GM19035 (cell line): ENCODE data around the gene BZW2.
A peak's percentile ranks its signal among the peaks of the same experiment; 100 is the strongest.
"Not testable (repeated sequence)": the region's sequence is repeated elsewhere in the genome, so short reads cannot be mapped to it uniquely, and the experiment has no call there.

Experiments
- ATAC-seq: cut with Tn5 transposase; IDR thresholded peaks from one replicate; pipeline ENCODE4 v1.9.1; 2021; ENCODE audit not compliant: unreplicated experiment

BZW2 gene

DNA sequence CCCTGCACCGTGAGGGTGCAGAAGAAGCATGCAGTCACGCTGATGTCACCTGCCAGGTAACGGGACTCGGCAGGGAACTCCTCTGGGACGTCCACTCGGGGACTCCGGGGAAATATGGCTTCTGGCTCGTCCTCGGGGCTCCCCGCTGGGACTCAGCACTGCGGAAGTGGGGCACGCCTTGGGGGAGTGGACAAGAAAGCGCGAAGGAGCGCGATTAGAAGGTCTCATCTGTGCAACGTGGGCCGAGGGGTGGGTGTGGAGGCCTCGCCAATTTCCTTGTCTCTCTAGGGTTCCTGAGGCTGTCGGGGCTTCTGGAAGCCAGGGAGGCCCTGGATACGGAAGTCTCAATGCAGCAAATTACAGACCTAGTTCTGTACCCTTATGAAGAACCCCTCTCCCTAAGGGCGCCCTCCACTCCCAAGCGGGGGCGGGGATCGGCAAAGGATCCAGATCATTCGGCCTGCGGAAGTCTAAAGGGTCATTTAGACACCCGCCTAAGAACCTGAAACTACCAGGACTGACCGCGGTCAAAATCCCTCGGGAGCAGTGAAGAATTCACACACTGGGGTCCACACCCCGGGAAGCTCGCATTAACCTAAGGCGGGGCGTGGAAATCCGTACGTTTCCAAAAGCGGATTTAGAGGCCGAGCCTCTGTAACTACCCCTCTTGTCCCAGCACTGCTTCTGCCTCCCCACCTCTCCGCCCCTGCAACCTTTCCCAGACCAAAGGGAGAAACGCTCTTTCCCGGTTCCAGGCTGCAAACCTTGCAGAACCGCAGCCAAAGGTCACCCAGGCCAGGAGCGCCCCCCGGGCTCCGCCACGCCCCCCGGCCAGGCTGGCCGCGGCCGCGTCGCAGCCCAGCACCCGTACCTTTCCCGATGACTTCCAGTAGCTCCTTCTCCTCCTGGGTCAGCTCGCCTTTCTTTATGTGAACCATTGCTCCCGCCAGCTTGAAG, 1.1 kb upstream of the BZW2 start:
- ATAC-seq, result peak; percentile 10

DNA sequence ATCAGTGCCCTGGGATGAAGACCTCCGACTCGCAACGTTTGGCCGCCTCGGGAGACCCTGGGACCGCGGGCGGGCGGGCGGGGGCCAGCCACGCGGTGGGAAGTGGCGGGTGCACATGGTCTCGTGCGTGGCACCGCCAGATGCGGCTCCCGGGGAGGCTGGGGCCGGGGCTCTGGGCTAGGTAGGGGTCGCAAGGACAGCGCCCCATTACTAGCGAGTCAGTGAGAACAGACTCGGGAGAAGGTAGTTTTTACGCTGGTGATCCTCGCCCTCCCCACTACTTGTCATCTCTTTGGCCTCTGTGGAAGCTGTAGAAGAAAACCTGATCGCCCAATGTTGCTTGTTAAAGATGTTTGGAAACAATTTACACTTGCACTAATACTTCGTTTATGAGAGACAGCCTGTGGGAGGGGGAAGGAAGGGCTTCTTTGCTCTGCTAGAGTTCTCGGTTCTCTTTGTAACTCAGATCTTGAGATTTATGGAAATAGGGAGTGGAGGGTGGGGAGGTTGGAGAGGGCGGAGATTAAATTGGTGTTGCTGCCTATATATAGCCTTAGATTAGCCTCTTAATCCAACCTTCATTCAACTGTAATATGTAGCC, 591 bp downstream of the BZW2 start:
- peak; percentile 1 for ATAC-seq

DNA sequence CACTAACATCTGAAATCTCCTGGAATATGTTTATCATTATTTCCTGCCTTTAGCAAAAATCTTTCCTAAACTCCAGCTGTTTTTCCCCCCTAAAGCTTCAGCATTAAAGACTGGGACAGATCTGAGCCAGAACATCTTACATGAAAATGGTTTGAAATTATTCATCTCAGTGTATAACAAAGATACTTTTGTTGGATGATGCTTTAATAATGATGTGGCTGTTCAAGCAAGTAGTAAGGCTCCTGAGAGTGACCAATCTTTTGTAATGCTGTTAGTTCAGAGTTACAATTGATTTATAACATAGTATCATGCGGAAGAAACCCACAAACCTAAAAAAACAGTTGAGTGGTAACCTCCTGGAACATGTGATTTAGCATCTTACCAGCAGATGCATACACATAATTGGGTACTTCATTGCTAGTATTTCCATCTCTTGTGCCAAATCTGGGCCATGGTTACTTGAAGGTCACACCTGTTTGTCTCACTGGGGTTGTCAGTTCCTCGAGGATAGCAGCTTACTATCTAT, 1.5 kb downstream of the BZW2 start:
- ATAC-seq, result no peak

DNA sequence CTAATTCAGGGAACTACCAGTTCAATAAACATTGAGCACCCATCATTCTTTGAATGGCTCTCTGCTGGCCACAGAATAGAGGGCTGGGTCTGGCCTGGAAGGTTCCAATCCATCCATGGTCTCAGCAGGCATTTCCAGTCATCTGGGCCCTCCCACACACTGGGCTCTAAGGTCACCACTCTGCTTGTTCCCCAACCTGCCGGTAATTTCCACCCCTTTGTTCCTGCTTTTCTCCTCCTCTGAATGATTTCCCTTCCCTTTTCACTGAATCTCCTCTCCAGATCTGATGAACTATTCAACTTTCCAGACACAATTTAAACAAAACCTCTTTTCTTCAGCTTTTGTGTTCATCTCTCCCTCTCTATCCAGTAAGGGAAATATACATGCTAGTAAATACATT, 2.6 kb downstream of the BZW2 start:
- ATAC-seq, result no peak

DNA sequence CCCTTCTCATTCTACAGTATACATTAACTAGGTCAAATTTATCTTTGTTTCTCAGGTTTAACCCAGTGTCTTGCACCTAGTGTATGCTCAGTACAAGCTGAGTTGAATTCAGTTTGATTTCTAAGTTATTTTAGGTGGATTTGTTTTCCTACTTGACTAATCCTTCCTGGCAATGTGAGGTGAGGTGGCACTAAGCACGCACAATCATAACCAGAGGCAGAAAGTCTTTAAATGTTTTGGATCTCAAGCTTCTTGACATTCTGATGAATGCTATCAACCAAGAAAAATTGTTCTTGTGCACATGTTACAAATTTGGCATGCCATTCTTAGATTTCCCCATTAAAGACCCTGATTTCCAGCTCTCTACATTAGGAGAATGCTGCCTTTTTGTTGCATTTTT, 3.2 kb downstream of the BZW2 start:
- ATAC-seq, result no peak

DNA sequence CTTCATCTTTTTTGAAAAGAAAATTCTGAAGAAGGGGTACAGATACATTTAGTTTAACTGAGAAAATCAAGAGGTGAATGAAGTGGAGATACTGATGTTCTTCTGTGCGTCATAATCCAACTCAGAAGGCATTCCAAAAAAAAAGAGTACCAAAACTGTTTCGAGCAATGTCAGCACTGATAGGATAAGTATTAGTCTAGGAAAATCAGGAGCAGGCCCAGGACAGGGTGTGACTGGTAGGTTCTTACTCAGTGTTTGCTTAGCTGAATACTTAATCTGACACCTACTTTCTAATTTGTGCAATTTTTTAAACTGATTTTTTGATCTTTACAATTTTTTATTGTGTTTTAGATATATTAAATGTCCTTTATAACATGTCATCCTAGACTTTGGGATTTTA, 4.3 kb downstream of the BZW2 start:
- ATAC-seq, result no peak

DNA sequence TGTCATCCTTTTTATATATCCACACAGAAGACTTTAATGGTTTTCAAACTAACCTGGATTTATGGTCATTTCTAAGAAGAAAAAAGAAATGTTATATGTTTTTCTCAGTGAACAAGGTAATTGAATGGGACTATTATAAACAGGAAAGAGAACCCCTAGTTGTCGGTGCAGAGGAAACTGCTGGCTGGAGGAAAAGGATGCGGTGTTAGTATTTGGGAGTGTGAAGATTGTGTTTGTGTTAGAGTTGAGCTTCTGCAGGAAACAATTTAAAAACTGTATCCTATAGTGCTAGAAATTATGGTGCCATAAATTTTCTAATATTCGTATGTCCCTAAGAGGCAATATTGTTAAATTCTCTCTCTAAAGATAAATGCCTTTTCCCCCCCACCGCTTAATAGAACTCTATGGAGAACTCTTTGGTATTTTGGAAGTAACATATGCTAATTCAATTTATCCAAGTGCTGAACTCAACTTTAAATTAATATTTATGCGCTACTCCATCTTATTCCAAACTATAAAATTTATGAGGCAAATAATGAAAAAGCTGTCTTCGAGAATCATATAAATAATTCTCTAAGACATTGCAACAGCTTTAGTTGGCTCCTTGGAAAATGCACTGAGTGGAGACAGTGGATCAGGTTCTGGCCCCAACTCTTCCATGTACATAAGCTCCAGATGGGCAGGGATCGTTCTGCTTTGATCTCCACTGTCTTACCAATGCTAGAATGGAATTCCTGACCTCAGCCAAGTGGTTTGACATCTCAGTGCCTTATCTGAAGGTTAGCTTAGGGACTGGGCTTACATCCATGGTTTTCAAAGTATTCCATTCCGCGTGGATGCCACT, 5.6 kb downstream of the BZW2 start:
- ATAC-seq, result no peak

DNA sequence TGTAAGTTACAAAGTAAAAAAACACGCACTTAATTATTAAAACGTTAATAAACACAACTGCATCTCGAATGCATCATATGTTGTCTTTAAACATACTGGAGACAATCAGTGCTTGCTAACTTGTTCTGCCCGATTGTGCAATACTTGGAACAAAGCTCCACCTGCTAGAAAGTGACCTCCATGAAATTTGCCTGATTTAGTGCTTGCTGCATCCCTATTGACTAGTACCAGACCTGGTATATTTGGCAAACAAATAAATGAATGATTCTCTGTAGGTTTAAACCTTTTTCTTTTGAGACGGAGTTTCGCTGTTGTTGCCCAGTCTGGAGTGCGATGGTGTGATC, 6.2 kb downstream of the BZW2 start:
- ATAC-seq, result no peak

DNA sequence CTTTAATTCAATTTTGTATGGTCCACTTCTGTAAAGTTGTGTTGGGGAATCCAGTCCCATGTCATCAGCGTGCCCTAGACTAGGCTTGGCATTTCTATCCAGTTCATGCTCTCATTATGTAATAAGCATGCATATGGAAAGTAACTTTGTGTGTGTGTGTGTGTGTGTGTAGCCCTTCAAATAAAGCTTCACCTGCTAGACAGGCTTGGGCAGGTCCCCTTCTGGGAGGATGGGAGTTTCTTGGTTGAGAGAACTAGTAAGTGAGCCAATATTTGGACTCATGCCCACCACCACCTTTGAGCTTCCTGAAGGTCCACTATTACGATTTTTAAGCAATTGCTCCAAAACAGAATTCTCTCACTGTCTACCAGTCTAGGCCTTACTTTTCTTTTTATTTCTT, 6.9 kb downstream of the BZW2 start:
- no peak for ATAC-seq

DNA sequence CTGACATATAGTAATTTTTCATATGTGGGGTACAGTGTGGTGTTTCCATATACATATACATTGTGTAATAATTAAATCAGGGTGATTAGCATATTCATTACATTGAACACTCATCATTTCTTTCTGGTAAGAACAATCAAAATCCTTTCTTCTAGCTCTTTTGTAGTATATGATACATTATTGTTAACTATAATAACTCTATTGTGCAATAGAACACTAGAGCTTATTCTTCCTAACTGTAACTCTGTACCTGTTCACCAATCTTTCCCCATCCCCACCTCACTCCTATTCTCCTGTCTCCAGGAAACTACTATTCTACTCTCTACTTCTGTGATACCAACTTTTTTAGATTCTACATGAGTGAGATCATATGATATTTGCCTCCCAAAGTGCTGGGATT, 9.4 kb downstream of the BZW2 start:
- no peak for ATAC-seq

DNA sequence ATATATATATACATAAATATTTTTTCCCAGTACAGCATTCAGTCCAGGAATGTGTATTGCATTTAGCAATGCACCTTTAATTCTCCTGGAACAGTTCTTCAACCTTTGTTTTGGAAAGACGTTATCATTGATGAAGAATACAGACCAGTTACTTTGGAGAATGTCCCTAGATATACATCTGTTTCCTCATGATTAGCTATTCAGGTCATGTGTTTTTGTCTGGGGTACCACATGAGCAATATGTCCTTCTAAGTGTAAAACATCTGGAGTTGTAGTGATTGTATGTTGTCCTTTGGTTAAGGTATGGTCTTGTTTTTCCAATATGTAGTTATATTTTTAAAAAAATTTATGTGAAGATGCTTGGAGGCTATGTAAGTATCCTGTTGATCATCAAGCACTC, 10.2 kb downstream of the BZW2 start:
- ATAC-seq, result no peak

DNA sequence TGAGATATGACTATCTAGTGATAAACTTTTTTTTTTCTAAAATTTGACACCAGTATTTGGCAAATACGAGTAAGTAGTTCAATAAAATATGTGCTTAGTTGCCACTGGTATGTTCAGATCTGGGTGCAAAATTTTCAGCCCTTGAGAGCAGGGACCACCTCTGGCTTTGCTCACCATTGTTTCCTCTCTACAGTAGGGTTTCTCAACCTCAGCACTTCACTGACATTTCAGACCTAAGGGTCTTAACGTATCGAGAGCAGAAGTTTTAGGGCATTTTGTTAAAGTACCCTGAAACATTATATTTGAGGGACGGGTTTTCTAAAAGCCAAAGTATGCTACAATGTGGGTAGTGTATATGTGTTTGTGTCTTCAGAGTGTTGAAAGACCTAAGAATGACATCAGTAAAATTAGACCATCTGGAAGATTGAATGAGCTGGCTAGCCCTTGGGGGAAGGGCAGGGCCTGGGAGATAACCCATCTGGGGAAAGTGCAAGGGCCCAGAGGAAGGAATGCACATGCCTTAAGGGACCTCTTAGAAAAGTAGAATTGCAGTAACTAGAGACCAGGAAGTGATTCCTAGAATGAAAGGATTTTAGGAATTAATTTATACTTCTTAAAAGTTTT, 11.8 kb downstream of the BZW2 start:
- no peak for ATAC-seq

DNA sequence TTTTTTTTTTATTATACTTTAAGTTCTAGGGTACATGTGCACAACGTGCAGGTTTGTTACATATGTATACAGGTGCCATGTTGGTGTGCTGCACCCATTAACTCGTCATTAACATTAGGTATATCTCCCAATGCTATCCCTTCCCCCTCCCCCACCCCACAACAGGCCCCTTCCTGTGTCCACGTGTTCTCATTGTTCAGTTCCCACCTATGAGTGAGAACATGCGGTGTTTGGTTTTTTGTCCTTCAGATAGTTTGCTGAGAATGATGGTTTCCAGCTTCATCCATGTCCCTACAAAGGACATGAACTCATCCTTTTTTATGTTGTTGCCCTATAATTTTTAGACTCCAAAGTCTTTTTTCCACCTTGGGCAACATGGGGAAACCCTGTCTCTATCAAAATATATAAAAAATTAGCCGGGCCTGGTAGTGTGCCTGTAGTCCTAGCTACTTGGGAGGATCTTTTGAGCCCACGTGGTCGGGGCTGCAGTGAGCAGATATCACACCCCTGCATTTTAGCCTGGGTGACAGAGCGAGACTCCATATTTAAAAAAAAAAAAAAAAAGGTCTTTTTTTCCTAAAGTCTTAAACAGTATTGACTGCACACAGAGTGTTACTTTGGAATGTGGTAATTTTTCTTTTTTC, 14.0 kb downstream of the BZW2 start:
- not testable (repeated sequence) for ATAC-seq

DNA sequence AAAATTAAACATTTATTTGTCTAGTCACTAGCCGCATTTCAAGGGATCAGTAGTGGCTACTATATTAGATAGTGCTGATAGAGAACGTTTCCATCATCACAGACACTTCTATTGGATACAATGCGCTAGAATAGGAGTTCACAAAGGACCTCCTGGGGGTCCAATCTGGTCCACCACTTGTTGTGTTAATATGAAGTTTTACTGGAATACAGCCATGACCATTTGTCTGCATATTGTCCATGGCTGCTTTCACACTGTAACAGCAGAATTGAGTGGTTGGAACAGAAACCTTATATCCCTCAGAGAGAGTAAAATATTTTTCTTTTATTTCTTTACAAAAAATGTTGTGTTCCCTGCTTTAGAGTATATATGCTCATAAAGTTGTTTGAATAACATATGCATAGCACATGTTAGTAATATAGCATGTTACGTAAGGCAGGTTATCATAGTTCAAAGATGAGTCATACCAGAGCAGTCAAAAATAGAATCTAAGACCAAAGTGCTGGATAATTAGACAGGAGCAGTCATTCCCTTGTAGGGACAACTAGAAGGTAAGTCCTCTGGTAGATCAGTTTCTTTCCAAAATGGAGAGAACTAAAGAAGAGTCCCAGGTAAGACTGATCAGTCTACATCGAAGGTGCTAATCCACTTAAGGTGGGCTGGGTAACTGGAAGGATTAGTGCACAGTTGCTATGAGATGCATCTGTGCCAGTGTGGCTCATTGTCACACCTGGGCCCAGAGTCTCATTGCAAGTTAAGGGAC, 14.9 kb downstream of the BZW2 start:
- no peak for ATAC-seq

DNA sequence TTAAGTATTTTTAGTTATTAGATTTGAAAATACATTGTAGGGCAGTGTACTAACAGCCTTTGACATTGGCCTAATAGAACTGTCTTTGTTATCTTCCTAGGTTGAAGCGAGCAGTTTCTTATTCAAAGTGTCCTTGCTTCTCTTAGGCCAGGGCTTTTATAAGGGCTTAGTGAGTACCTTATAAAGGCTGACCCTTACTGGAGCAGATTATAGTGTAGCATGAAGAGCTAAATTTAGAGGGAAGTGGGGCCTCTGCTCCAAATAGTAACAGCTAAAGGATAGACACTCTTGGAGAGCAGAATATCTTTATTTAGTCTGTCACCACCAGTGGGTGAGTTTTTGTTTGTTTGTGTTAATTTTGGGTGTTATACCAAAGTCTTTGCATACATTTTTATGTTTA, 15.9 kb downstream of the BZW2 start:
- no peak for ATAC-seq

DNA sequence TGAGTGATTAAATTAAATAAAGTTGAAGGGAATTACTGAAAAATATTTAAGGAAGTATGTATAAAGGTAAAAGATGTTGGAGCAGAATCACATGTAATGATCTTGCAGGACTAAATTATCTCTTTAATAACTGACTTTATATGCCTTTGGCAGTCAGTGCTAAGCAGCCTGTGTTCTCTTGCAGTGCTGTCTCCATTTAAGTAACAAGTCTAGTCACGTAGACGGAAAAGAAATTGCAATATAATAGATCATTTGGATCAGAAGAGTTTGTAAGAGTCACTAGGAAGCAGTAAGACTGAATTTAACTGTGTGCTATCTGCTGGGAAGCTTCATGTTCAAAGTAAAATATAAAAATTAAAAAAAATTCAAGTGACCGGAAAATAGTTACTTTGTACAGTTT, 21.4 kb downstream of the BZW2 start:
- ATAC-seq, result no peak

DNA sequence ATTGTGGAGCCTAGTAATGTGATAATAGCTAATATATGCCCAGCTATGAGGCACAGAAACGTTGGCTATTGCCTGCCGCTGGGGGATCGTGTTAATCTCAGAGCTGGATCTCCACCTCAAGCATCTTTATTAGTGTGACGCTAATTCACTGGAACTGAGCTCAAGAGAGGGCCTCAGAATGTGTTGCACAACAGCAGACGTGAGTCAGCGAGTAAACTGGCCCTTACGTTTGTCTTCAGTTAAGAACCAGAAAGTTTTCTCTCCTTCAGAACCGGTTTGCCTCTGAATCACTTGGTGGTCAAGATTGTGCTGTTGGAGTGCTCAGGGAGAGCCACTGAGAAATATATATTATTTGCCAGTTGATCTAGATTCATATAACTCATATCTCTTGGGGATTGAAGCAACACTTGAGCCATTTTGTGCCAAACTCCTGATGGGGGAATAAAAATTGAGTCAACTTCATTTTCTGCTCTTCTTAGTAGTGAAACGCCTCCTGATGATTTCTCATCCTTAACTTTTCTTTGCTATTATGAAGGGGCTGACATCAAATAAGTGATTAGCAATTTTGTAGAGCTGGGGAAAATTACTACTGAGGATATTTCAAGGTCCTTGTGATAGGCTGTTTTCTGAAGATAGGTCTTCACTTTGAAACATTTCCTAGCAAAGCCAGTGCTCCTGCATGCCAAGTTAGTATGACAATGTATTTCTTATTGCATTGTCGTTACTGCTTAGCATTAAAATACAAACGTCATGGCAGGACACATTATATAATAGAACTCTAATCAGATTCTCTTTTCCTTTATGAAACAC, 22.3 kb downstream of the BZW2 start:
- no peak for ATAC-seq

DNA sequence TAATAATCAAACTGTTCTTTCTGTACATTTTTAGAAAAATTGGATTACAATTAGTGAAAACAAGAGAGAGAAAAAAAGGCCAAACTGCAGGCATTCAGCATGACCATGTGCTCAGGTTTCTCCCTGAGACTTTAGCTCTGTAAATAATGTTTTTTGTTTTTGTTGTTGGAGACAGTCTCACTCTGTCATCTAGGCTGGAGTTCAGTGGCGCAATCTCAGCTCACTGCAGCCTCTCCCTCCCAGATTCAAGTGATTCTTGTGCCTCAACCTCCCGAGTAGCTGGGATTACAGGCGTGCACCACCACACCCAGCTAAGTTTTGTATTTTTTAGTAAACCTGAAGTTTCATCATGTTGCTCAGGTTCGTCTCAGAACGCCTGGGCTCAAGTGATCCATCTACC, 23.0 kb downstream of the BZW2 start:
- no peak for ATAC-seq

DNA sequence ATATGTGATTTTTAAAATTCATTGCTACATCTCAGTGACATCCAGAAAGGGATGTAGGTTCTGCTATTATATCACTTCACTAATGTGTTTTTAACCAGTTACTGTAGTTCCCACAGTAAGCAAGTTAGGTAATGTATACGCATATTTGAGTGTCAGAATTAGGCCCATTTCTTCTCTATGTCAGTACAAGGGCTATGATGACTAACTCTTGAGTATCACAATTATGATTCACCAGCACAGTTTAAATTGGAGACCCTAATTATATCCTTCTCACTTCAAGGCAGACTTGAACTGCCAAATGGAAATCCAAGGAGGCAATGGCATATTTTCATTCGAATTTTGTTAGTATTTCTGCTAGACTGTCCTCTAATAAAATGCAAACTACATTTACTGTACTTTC, 23.6 kb downstream of the BZW2 start:
- no peak for ATAC-seq
